KMS-11 (cell line): ENCODE results near the gene EDEM3.

Source experiments
- H2AFZ ChIP-seq: fragments of 200-600 bp; sonication (generic); 2 replicates; pipeline ENCODE4 v1.6.1; 2016; ENCODE audit warnings: antibody characterized with exemption, mixed run types, low read depth
- H3K27ac ChIP-seq: fragments of 200-600 bp; sonication (generic); 2 replicates; pipeline ENCODE4 v1.6.1; 2016; ENCODE audit warnings: mild to moderate bottlenecking, mixed run types
- H3K27me3 ChIP-seq: fragments of 200-600 bp; sonication (generic); 2 replicates; pipeline ENCODE4 v1.6.1; 2017; ENCODE audit warnings: mild to moderate bottlenecking, low read depth, mixed run types, moderate library complexity; ENCODE audit not compliant: insufficient read depth
- H3K36me3 ChIP-seq: fragments of 200-600 bp; sonication (generic); 2 replicates; pipeline ENCODE4 v1.6.1; 2017; ENCODE audit warnings: mild to moderate bottlenecking, mixed run types; ENCODE audit not compliant: insufficient read depth
- H3K4me1 ChIP-seq: fragments of 200-600 bp; sonication (generic); 2 replicates; pipeline ENCODE4 v1.6.1; 2016; ENCODE audit warnings: mild to moderate bottlenecking, low read depth, mixed run types; ENCODE audit not compliant: poor library complexity, severe bottlenecking
- H3K4me2 ChIP-seq: fragments of 200-600 bp; sonication (generic); 2 replicates; pipeline ENCODE4 v1.7.0; 2016; ENCODE audit warnings: mild to moderate bottlenecking, mixed run types
- H3K4me3 ChIP-seq: fragments of 200-600 bp; sonication (generic); IDR thresholded peaks from 2 replicates; pipeline ENCODE4 v1.6.1; 2017; ENCODE audit warnings: low read depth, low read length, mixed read lengths; ENCODE audit not compliant: insufficient read depth
- H3K79me2 ChIP-seq: fragments of 200-600 bp; sonication (generic); 2 replicates; pipeline ENCODE4 v1.6.1; 2016; ENCODE audit warnings: low read depth, mixed run types; ENCODE audit not compliant: insufficient read depth
- H3K9ac ChIP-seq: fragments of 200-600 bp; sonication (generic); 2 replicates; pipeline ENCODE4 v1.6.1; 2016; ENCODE audit warnings: mild to moderate bottlenecking, mixed run types
- H4K20me1 ChIP-seq: fragments of 200-600 bp; sonication (generic); 2 replicates; pipeline ENCODE4 v1.6.1; 2016; ENCODE audit warnings: mild to moderate bottlenecking, mixed run types; ENCODE audit not compliant: insufficient read depth
- CTCF ChIP-seq: fragments of 200-600 bp; sonication (generic); conservative IDR thresholded peaks from 2 replicates; pipeline ENCODE4 v1.6.1; 2017; ENCODE audit warnings: low read depth, mild to moderate bottlenecking, antibody characterized with exemption, low read length, moderate library complexity, mixed read lengths

EDEM3 gene

GRCh38 chr1:184734980-184735379 is 19.7 kb downstream of the EDEM3 start:
- H3K27ac ChIP-seq: peak overlapping the region; percentile 12
- no peak for TF ChIP-seq CTCF

GRCh38 chr1:184724843-184725242 is 29.8 kb downstream of the EDEM3 start:
- H3K27ac ChIP-seq: no peak overlapping the region

More at GRCh38 chr1:184734980-184735379, 19.7 kb downstream of the EDEM3 start:
- peaks cover 35% of the 10 kb centered on the region; the same call in 1 of the 2 replicates for H3K36me3 ChIP-seq
- H3K4me1 ChIP-seq: peaks cover 55% of the 10 kb centered on the region
- H3K79me2 ChIP-seq: peaks cover 66% of the 10 kb centered on the region
- no peak overlapping the region for H2AFZ ChIP-seq
- H3K9ac ChIP-seq: no peak overlapping the region
- no peaks in the 10 kb centered on the region for H4K20me1 ChIP-seq
- H3K4me3 ChIP-seq: no peak overlapping the region
- no peaks in the 10 kb centered on the region for H3K27me3 ChIP-seq
- no peak overlapping the region for H3K4me2 ChIP-seq

GRCh38 chr1:184716158-184716557 is 38.5 kb downstream of the EDEM3 start:
- Histone ChIP-seq H3K79me2 (peaks cover 23% of the 10 kb centered on the region), H2AFZ (no peak overlapping the region), H3K9ac (no peak overlapping the region), H4K20me1 (no peaks in the 10 kb centered on the region), H3K36me3 (peaks cover 90% of the 10 kb centered on the region), H3K4me2 (no peak overlapping the region), H3K27me3 (no peaks in the 10 kb centered on the region), H3K4me3 (no peak overlapping the region), H3K27ac (peak overlapping the region; percentile 31; the same call in 1 of the 2 replicates), H3K4me1 (peaks cover 56% of the 10 kb centered on the region)
- no peak for TF ChIP-seq CTCF

More at GRCh38 chr1:184724843-184725242, 29.8 kb downstream of the EDEM3 start:
- Histone ChIP-seq H3K4me1 (peaks cover 11% of the 10 kb centered on the region), H3K4me2 (no peak overlapping the region), H3K79me2 (peaks cover 44% of the 10 kb centered on the region; the same call in 1 of the 2 replicates), H3K9ac (no peak overlapping the region), H2AFZ (no peak overlapping the region), H4K20me1 (no peaks in the 10 kb centered on the region), H3K27me3 (no peaks in the 10 kb centered on the region), H3K4me3 (no peak overlapping the region), H3K36me3 (peaks cover 46% of the 10 kb centered on the region; the same call in 1 of the 2 replicates)
- TF ChIP-seq CTCF: no peak

- H3K27me3 ChIP-seq: no peaks in the 10 kb centered on the region
- H3K79me2 ChIP-seq: peaks cover 5% of the 10 kb centered on the region; the same call in 1 of the 2 replicates
- H3K4me2 ChIP-seq: no peak overlapping the region
- H2AFZ ChIP-seq: no peak overlapping the region
- H3K4me1 ChIP-seq: peaks cover 14% of the 10 kb centered on the region
- H3K36me3 ChIP-seq: peaks cover 59% of the 10 kb centered on the region; the same call in 1 of the 2 replicates
- no peak overlapping the region for H3K27ac ChIP-seq
- H3K4me3 ChIP-seq: no peak overlapping the region
- no peaks in the 10 kb centered on the region for H4K20me1 ChIP-seq
- H3K9ac ChIP-seq: no peak overlapping the region
- TF ChIP-seq CTCF: no peak
Observed at GRCh38 chr1:184709418-184709817, 45.2 kb downstream of the EDEM3 start.
